AML-193 (cell line): Measurements from ENCODE around the gene LRRC8D.

Experiments used
- DNase-seq, 2 experiments: peaks; one replicate each; lab custom pipeline; 2025; lab: John Stamatoyannopoulos, UW

Gene LRRC8D

DNA sequence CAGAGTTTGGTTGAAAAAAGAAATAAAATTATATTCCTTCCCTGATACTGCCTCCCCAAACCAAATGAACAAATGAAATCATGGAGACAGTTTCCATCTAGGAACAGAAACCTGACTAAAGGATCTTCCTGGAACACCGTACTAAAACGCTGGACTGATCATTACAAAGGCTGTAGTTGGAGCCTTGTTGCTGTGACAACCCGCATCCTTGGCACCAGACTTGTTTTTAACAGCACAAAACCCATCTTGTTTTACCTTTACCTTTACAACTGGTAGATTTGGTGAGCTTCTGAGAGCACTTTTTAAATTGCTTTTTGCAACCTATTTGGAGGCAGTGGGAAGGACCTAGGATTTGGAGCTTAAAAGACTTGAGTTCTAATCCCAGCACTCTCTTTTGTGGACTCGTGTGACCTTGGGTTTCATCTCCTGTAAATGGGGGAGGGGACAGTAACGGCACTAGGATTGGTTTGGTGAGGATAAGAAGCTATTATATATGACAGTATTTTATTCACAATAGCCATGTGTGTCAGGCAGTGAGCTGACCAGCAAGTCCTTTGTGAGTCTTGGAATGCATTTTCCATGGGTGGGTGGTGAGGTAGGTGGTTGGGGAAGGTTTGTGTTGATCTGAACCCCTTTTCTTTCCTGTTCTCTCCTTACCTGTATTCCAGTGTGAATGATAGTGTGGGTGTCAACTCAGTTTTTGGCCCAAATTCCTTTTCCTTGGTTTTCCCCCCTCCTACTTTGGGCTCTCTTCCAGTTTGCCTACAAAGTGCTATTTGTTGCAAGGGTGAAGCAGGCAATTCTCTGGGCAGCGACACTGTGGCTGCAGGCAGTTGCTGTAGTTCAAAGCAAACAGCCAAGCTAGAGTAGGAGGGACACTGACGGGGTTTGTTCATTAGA lies 12.6 kb downstream of the LRRC8D start:
- no peak for DNase-seq

DNA sequence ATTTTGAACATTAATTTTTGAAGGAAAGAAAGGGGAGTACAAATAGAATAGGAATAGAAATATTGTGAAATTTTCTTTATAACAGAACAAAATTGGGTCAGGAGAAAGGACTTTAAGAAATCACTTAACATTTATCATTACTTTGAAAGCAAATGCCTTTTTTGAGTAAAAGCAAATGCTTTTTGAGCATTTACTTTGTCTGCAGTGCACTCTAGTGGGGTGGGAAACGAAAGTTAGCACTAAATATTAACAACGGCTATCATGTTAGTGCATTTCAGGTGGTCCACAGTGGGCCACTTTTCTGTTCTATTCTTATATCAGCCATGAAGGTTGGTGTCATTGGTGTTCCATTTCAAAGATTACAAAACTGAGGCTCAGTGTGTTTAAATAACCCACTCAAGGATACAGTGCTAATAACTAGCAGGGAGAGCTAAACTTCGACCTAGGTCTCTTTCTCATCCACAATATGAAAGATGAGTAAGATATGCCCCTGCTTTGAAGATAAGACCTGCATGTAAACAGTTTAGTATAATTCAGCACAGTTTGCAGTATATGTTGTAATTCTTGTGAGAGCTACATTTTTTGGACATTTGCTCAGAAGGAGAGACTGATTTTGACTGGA lies 13.4 kb downstream of the LRRC8D start:
- DNase-seq = no peak

DNA sequence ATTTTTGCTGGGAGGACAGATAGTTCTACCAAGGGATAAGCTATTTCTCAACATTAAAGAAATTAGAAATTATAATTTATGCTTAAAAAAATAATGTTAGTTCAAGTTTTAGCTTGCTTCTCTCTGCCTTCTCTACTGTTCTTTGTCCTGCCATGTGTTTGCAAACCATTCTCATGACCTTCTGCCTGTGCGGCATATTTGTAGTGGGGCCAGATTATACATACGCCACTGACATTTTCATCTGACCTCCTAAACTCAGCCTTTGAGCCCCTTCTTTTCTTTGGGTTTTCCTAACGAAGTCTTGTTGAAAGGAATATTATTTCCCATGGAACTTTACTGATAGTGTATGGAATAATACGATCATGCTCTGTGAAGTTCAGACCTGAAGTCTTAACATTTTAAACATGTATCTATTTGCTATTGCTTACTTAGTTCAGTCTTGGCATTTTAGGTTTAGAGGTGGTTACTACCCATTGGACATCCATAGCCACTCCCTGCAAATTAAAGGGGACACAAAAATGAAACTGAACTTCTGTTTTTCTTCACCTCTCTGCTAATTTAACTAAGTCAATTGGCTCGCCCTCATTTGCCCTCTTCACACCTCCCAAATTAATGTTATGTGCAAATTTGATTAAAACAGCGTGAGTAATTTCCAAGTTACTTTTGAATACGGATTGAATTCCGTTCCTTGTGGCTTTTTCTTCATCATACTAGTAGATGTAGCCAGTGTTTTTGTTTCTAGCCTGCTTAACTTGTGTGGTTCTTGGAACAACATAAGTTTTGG lies 15.6 kb downstream of the LRRC8D start:
- no peak for DNase-seq

DNA sequence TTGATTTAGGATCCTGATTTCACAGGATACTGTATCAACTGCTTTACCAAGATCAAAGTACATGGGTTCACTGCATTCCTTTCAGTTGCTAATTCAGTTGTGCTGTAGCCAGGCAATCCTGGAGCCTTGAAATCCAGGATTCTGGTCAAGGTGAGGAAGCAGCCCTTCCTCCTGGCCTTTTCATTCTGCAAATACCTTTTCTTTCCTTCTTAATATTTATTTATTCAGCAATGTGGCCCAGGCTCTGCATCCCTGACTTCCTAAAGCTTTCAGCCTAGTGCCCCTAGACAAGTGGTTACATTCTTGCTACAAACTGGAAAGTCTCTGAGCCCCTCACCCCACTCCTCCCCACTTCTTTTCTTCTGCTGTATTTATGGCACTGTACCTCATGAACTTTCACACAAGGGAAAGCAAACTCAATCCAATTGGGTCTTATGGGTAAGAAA lies 16.2 kb downstream of the LRRC8D start:
- DNase-seq = no peak

DNA sequence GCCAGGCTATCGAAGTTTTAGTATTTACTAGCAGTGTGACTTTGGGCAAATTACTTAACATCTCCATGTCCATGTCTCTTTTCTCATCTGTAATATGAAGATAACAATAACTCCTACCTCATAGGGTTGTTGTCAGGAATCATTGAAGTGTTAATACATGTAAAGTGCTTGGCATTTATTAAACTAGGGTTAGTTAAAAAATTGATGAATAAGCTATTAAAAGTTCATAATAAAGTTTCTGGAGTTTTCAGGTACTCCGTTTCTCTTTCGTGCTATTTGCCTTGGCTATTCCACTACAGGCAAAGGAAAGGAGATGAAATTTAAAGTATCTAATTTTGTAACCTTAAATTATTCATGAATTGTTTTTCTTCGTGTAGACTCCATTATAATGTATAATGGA lies 16.7 kb downstream of the LRRC8D start:
- no peak for DNase-seq

DNA sequence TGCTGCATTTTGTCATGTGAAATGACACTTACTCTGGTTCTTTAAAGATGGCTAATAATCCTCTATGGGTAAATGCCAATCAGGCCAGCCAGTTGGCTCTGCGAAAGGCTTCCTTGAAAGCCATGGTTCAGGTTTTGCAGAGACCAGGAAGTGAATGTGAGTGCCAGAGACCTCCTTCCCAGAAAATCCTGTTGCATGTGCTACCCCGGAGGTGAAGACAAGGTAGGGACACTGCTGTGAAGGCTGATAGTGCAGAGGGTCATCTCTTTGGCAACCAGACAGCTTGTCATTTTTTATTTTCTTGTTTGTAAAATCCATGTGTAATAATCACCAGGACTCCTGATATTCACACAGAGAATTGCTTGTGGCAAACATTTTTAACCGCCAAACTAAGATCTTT lies 18.7 kb downstream of the LRRC8D start:
- no peak for DNase-seq

DNA sequence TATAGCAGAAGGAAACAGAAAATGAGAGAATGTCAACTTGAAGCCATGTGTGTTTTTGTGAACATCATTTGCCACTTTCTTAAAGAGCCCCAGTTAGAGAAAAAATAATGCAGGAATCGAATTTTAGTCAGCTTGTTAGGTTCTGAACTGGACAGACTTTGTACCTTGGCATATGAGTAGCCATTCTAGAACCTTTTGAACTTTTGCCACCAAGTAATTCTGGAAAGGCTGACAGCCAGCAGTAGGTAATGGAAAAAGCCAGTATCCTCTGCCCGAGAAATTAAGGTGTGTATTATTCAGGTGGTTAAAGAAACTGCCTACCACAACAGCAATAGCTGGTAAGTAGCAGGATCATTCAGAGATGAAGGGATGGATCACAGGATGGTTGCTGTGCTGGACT lies 20.7 kb downstream of the LRRC8D start:
- DNase-seq = no peak

DNA sequence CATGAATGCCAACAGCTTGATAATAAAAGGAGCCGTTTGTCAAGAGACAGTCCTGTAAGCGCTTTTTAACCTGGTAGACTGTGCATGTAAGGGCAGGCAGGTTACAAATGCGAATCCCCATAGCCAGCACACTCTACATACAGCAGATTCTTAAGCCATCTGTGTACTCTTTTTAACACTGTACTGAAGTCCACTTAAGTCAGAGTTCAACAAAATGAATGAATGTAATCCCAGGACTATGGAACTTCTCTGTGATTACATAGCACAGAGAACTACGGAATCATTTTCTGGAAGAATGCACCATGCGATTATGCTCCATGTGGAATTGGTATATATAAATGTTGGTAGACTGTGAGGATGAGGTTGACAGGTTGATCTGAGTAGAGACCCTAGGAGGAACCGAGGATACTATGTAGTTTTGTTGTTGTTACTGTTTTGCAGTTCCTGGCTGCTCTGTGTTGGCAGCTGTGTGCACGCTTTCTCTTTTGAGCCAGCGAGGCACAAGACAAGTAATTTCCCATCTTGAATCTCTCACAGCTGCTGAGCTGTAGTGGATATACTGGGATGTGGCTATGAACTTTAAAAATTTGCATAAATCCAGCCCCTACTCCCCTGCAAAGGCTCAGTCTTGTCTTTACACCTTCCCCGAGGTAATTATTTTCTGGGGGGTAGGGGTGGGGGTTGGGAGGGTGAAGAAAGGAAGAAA lies 21.9 kb downstream of the LRRC8D start:
- DNase-seq = peak; percentile 57 to 59

DNA sequence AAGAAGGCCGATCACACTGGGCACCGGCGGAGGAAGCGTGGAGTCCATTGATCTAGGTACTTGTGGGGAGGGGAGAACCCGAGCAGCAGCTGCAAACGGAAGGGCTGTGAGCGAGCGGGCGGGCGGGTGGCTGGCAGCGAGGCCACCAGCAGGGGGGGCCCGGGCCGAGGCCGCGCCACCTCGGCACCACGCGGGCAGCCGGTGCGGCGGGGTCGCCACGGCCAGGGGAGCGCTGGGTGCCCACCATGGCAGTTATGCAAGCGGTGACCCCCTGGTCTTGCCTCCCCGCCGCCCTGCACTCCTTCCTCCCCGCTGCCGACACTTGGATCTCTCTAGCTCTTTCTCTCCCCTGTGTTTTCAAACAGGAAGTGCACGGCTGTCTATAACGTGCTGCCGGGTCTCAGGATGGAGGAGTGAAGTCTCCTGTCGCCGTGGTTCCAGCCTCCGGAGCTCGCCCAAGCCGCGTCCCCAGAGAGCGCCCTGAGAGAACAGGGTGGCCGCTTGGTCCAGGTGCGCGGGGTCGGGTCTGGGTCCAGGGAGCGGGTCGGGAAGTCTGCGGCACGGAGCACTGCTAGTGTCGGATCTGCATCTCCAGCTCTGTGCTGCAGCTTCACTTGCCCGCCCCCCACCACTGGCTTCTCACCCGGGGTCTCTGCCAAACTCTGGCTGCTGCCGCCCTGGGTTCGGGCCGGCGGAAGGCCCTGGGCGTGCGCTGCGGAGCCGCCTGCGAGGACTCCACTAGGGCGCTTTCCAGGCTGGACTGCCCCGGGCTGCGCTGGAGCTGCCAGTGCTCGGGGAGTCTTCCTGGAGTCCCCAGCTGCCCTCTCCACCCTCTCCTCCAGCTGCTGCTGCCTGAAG lies 22.7 kb downstream of the LRRC8D start:
- peak; percentile 59 to 66 for DNase-seq

DNA sequence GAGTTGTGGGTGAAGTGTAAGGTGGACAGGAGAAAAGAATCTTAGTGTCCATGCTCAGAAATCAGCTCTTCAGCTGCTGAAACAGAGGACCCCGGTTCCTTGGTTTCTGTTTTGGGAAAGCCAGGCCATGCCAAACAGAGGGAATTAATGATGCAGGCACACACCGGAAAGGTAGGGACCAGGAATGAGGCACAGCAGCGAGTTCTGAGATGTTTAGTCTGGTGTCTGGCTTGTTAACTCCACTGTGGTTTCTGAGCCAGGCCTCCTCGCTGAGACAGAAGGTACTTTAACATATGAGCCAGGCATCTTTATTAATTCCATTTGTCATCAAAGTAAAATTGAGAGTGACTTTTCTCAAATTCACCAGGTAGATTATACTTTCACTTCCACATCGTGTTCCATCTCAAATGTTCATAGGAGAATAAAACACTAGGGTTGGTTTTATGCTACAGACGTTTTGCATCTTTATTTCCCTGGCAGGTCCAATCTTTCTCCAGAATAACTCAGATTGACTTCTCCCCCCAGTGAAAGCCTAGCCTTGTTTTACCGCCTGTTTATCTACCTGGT lies 23.5 kb downstream of the LRRC8D start:
- DNase-seq = no peak

DNA sequence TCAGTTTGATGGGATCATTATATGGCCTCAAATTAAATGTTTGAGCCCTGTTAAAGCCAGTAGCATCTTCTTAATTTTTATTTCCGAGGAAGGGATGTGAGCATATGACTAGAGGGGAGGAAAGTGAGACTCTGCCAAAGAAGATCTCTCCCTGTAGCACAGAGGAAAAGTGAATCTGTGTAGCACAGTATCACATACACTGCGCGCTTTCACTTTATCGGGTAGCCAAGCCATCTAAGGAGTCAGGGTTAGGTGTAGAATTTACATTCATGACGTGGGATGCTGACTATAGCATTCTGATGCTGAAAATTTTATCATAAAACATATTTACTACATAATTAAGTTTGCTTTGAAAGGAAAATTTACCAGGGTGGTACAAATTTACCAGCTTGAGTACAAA lies 24.0 kb downstream of the LRRC8D start:
- no peak for DNase-seq

DNA sequence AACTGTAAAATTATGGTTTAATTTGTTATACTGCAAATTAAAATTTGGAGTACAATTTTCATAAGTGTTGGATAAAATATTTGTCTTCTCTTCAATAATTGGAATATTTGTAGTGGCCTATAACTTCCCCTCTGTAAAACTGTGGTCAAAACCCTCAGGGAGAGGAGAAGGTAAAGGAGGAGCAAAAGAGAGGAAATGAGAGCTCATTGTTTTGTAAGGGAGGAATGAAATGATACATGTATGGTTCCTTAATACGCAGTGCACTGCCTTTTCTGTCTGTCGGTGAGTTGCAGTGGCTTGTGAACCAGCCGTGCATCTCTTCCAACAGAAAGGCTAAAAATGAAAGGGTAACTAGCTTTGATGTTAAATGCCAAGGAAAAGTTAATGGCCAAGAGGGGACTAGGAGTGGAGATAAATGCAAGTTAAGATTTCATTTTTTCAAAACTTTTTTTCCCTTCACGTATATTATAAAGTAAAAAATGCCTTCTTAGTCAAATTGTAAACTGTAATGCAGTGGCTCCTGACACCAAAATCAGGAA lies 26.4 kb downstream of the LRRC8D start:
- DNase-seq = peak in 1 of 2 experiments; percentile 24

DNA sequence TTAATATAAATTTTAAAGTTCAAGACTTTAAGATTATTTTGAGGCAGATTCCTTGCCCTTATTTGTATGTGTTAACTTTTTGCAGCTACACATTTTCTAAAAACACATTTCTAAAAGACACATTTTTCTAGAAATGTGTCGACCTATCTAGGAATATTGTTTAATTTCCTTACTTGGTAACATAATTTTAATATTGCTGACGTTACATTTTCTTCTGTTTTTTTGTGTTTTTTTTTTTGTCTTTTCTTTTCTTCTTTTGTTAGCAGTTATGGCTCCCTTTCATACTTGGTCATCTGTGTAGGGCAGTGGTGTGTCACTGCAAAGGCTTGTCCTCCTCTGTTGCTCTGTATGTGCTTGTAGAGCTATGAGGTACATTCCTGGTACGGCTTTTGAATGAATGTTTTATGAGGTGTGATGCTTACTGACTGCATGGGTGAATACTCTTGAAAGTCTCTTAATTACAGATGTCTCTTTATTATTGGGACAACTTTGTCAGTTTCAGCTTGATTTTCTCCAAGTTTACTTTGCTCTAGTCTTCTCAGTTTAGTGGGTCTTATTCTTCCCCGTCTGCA lies 30.1 kb downstream of the LRRC8D start:
- no peak for DNase-seq

DNA sequence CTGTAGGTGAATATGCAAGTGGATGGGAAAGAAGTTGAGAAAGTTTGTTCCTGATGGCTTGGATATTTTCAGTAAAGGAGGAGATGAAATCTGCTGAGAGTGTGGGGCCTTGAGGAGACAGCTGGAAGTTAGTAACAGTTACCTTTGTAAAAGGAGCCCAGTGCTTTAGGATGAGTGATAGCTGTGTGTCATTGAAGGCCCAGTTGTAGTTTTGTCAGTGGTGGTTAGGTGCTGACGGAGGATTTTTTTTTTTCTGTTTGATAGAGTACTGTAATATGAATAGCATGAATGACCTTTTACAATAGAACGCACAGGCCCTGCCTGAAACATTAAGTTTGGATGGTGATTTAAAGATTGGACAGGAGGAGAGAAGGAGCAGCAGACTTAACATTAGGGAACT lies 33.3 kb downstream of the LRRC8D start:
- no peak for DNase-seq

DNA sequence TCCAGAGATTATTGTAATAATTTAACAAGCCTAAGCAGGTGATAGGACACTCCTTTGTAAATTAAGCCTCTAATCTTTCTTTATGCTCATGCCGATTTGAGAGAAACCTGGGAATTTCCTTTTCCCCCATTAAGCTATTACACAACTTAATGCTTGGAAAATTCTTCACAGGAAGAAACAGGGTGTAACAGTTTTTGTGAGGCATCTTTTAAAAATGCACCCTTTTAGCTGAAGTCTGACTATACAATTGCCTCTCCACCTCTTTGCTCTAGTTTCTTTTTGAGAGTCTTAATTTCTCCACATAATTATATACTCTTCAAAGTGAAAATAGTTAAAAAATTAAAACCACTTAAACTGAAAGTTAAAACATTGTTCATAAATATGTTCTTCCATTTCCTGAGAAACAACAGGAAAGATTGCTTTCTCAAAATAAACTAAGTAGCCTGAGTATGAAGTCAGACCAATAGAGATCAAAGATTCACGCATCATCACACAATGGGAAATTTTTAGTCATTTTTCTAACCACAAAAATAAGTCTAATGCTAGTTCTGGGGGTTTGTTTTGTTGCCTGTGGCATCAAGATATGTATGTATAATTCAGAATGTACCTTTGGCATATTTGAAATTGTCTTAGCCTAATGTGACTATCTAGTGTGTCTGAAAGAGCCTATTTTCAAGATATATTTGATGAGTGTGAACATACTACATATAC lies 34.7 kb downstream of the LRRC8D start:
- DNase-seq = no peak

DNA sequence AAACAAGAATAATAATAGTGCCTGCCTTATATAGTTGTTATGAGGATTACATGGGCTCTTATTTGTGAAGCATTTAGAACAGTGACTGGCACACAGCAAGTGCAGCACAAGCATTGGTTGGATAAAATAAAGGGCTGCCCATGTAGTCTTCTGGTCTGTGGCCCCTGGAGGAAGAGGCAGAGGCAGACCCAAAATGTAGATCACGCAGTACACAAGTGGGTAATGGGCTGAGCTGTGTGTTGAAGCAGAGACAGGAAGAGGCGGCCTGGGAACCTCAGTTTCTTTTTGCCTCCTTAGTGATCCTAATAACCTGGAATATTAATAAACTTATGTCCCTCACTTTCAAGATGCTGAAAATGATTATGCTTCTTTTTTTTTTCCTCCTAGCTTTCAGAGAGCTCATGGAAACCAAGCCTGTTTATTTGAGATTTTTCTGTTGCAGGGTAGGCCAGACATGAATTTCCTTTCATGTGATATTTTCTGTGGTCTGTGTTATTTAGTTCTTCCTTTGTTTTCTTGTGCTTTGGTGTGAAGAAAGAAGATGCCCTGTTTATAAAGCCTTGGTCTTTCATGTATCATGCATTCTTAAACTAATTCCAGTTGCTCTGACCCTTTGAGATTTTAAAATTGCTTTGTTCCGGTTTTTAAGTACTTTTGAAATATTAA lies 42.5 kb downstream of the LRRC8D start:
- DNase-seq = no peak

DNA sequence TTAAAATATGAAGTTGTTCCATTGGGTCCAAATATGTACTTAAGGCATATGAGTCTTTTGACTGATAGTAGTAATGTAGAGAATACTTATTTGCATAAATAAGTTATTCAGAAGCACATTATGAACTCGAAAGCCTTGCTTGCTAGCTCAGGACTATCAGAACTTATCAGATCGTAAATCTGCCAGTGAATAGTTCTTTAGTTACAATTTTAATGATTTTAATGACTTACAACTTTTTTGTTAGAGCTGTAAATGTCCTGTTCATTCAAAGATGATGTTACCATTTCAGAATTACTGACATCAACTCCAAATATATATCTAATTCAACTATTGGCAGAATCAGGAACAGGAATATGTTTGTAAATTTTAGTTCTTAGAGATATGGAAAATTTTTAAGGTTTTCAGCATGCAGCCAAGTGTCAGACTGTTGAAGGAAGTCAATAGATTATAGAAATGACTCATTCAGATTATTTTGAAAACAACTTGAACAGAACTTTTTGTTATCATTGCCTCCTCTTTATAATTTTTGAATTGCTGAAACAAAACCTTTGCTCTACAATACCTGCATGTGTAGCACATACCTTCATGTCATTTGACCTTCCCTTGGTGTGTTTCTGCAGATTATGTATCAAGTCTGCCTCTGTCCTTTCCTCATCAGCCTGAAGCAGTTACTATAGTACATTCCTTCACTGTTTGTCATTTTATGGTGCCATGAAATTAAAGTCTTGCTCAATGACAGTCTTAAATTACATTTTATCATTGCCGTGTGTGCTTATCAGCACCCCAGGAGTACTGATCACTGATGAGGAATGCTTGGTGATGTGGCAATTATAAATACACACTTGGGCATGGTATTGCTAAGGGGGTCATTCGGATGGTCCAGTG lies 44.9 kb downstream of the LRRC8D start:
- no peak for DNase-seq

DNA sequence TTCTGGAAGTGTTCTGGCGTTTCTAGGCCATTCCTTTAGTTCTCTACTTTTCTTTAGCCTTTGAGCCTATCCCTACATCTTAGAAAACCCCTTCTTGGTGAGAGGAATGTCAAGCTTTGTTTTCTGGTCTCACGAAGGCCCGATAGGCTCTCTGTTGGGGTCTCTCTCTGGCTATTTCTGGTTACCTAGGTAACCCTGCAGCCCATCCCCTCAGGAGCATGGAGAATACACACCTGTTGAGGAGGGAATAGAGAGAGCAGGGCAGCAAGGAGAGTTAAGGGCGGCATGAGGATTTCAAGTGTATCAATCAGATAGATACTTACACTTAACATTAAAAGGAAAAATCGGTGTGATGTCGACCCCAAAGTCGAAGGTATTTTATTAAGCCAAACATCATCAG lies 45.7 kb downstream of the LRRC8D start:
- DNase-seq = no peak
